Skeletal muscle tissue (tissue), 4 donors: ENCODE data around the gene CGB1. TPM values are rescaled to one million over a fixed set of nuclear protein-coding genes. Genes with fewer than 3 reads are reported as not detected.
"Not testable (repeated sequence)": the region's sequence is repeated elsewhere in the genome, so short reads cannot be mapped to it uniquely, and the experiment has no call there.

Experiments
- H3K27ac ChIP-seq: one replicate; pipeline ENCODE4 v1.7.0; 2013; ENCODE audit warnings: mild to moderate bottlenecking, low read depth, low read length, inconsistent platforms
- H3K27me3 ChIP-seq, 3 donors: one replicate each; pipeline ENCODE4 v1.7.0; 2013; ENCODE audit warnings: low read length in 3 of 3; ENCODE audit not compliant: control insufficient read depth in 3 of 3, insufficient read depth in 3 of 3
- H3K36me3 ChIP-seq, 3 donors: one replicate each; pipeline ENCODE4 v1.7.0; 2013; ENCODE audit warnings: low read length in 3 of 3; ENCODE audit not compliant: control insufficient read depth in 3 of 3, insufficient read depth in 3 of 3
- H3K4me1 ChIP-seq, 3 donors: one replicate each; pipeline ENCODE4 v1.7.0; 2013; ENCODE audit warnings: low read length in 3 of 3, mild to moderate bottlenecking in 3 of 3; ENCODE audit not compliant: control insufficient read depth in 3 of 3, insufficient read depth in 3 of 3
- H3K4me3 ChIP-seq, 3 donors: one replicate each; pipeline ENCODE4 v1.7.0; 2013; ENCODE audit warnings: low read length in 3 of 3
- H3K9ac ChIP-seq, 3 donors: one replicate each; pipeline ENCODE4 v1.7.0; 2013; ENCODE audit warnings: low read length in 3 of 3, mild to moderate bottlenecking in 3 of 3, moderate library complexity in 2 of 3, low read depth in 1 of 3
- H3K9me3 ChIP-seq, 3 donors: one replicate each; pipeline ENCODE4 v1.7.0; 2013; ENCODE audit warnings: low read length in 3 of 3; ENCODE audit not compliant: control insufficient read depth in 3 of 3
- total RNA-seq: library from RNA; depleted of rRNA; stranded (reverse); fragments of >200 nt; gene quantifications from one replicate; pipeline ENCODE4 v1.2.3, GENCODE V29; 2014
- donor health status: Osteomylitis.

CGB1 gene
- total RNA-seq, 1 donor from 2014 or later = not detected

DNA sequence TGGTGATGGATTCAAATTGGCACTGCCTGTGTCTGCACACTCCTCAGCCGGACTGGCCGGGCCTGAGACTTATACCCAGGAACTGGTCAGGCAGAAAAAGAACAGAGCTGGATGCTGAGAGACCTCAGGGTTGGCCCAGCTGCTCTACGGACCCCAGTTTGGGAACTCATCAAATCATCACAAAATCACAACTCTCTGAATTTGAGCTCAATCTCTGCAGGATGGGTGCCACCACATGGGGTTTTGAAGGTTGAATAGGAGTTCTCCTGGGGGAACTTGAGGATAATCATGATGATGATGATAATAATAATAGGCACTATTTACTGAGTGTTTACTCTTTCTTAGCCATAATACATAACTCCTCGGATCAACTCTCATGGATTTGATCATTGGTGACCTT, 6.0 kb upstream of the CGB1 start:
- H3K9ac ChIP-seq, H3K9me3 ChIP-seq, H3K4me1 ChIP-seq, H3K4me3 ChIP-seq, H3K36me3 ChIP-seq, H3K27ac ChIP-seq, H3K27me3 ChIP-seq: not testable (repeated sequence)

DNA sequence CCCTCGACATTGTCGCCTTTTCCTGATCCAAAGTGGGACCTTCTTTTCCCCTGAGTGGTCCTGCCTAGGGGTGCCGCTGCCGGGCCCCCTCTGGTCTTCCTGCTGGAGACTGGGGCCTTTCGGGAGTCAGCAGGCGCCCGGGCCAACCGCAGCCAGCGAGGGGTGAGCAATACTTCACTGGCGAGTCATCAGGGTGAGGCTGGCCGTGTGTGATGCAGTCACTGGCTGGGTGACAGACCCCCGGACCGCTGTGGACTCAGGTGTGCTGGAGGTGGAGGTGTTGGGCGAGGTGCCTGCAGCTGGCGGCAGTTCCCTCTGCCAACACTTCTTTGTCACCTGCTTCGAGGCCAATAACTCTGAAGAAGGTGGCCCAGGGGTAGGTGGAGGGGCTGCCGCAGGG, 5.5 kb upstream of the CGB1 start:
- no peaks in the 10 kb centered on the region for H3K9me3 ChIP-seq
- no peak overlapping the region for H3K27ac ChIP-seq
- no peak overlapping the region for H3K9ac ChIP-seq
- H3K4me3 ChIP-seq = no peak overlapping the region
- H3K4me1 ChIP-seq = no peaks in the 10 kb centered on the region
- no peaks in the 10 kb centered on the region for H3K36me3 ChIP-seq
- H3K27me3 ChIP-seq = no peaks in the 10 kb centered on the region

DNA sequence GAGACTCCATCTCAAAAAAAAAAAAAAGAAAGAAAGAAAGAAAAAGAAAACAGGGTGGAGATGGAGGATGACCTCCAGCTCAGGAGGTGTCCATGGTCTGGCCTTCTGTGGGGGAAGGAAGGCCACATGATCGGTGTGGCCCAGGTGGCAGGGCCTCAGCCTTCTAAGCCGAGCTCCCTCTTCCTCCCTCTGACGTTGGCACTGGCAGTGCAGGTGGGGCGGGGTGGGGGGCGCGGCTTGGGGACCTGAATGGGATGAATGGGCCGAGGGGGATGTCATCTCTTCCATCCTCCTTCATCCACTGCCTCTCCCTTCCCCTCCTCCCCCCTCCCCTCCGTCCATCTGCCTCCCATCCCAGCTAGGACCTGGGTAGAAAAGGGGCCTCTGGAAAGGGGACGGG, 3.0 kb upstream of the CGB1 start:
- H3K9ac ChIP-seq, H3K27ac ChIP-seq, H3K27me3 ChIP-seq, H3K4me1 ChIP-seq, H3K9me3 ChIP-seq, H3K4me3 ChIP-seq, H3K36me3 ChIP-seq: not testable (repeated sequence)

DNA sequence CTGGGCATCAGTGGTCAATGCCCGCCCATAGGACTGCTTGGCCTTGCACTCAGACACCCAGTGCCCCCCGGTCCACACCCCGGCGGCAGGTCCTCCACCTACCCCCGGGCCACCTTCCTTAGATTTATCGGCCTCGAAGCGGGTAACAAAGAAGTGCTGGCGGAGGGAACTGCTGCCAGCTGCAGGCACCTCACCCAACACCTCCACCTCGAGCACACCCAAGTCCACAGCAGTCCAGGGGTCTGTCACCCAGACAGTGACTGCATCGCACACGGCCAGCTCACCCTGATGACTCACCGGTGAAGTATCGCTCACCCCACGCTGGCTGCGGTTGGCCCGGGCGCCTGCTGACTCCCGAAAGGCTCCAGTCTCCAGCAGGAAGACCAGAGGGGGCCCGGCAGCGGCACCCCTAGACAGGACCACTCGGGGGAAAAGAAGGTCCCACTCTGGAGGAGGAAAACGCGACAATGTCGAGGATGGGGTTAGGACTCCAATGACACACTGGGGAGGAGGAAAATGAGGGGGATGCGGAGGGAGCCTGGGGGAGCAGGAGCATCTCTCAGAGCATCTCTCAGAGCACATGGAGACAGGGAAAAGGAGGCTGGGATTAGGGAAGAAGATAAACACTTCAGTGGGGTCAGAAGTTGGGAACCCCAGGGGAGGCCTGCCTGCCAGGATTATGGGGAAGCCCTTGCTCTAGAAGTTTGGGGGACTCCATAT, 2.0 kb upstream of the CGB1 start:
- H3K27me3 ChIP-seq, H3K36me3 ChIP-seq, H3K27ac ChIP-seq, H3K9me3 ChIP-seq, H3K9ac ChIP-seq, H3K4me1 ChIP-seq, H3K4me3 ChIP-seq: not testable (repeated sequence)

DNA sequence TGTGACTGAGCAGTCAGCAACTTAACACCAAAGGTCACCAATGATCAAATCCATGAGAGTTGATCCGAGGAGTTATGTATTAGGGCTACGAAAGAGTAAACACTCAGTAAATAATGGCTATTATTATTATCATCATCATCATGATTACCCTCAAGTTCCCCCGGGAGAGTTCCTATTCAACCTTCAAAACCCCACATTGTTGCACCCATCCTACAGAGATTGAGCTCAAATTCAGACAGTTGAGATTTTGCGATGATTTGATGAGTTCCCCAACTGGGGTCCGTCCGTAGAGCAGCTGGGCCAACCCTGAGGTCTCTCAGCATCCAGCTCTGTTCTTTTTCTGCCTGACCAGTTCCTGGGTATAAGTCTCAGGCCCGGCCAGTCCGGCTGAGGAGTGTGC, 1.4 kb upstream of the CGB1 start:
- not testable (repeated sequence) for H3K4me1 ChIP-seq, H3K36me3 ChIP-seq

DNA sequence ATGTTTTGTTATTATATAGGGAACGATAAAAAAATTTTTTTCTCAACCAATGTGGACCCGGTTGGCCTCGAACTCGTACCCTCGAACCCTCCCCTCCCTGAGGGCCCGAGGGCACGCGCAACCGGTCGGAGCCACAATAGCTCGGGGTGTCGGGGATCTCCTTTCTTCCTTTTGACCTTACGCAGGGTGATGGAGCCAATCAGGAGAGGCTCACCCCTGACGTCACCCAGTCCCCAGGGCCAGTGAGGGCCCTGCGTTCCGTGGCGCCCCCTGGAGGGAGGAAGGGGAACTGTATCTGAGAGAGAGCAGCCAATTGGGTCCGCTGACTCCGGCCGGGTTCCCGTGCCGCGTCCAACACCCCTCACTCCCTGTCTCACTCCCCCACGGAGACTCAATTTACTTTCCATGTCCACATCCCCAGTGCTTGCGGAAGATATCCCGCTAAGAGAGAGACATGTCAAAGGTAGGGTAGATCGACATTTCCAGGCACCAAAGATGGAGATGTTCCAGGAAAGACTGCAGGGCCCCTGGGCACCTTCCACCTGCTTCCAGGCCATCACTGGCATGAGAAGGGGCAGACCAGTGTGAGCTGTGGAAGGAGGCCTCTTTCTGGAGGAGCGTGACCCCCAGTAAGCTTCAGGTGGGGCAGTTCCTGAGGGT, 4.9 kb downstream of the CGB1 start, which contains the start of gene CGB2:
CGB2 (plus strand) TSS at position 249 of the 660 bp plus-strand sequence; CDS start at position 455, 206 bp downstream.
- H3K4me3 ChIP-seq, H3K4me1 ChIP-seq, H3K36me3 ChIP-seq, H3K9ac ChIP-seq, H3K9me3 ChIP-seq, H3K27ac ChIP-seq, H3K27me3 ChIP-seq: not testable (repeated sequence)

More for the DNA sequence above, 1.4 kb upstream of the CGB1 start:
- not testable (repeated sequence) for H3K4me3 ChIP-seq, H3K27me3 ChIP-seq, H3K9ac ChIP-seq, H3K27ac ChIP-seq, H3K9me3 ChIP-seq

DNA sequence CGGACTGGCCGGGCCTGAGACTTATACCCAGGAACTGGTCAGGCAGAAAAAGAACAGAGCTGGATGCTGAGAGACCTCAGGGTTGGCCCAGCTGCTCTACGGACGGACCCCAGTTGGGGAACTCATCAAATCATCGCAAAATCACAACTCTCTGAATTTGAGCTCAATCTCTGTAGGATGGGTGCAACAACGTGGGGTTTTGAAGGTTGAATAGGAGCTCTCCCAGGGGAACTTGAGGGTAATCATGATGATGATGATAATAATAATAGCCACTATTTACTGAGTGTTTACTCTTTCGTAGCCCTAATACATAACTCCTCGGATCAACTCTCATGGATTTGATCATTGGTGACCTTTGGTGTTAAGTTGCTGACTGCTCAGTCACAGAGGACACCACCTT, 6.4 kb downstream of the CGB1 start:
- H3K4me3 ChIP-seq, H3K27ac ChIP-seq, H3K4me1 ChIP-seq, H3K36me3 ChIP-seq, H3K9ac ChIP-seq, H3K27me3 ChIP-seq, H3K9me3 ChIP-seq: not testable (repeated sequence)

DNA sequence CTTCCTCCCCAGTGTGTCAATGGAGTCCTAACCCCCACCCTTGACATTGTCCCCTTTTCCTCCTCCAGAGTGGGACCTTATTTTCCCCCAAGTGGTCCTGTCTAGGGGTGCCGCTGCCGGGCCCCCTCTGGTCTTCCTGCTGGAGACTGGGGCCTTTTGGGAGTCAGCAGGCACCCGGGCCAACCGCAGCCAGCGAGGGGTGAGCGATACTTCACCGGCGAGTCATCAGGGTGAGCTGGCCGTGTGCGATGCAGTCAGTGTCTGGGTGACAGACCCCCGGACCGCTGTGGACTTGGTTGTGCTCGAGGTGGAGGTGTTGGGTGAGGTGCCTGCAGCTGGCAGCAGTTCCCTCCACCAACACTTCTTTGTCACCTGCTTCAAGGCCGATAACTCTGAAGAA, 6.9 kb downstream of the CGB1 start:
- H3K27ac ChIP-seq, H3K9ac ChIP-seq, H3K36me3 ChIP-seq, H3K27me3 ChIP-seq, H3K4me1 ChIP-seq, H3K9me3 ChIP-seq, H3K4me3 ChIP-seq: not testable (repeated sequence)

DNA sequence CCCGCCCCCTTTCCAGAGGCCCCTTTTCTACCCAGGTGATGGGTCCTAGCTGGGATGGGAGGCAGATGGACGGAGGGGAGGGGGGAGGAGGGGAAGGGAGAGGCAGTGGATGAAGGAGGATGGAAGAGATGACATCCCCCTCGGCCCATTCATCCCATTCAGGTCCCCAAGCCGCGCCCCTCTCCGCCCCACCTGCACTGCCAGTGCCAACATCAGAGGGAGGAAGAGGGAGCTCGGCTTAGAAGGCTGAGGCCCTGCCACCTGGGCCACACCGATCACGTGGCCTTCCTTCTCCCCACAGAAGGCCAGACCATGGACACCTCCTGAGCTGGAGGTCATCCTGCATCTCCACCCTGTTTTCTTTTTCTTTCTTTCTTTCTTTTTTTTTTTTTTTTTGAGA, 8.0 kb downstream of the CGB1 start:
- H3K36me3 ChIP-seq, H3K9ac ChIP-seq, H3K27ac ChIP-seq, H3K4me3 ChIP-seq, H3K9me3 ChIP-seq, H3K27me3 ChIP-seq, H3K4me1 ChIP-seq: not testable (repeated sequence)

DNA sequence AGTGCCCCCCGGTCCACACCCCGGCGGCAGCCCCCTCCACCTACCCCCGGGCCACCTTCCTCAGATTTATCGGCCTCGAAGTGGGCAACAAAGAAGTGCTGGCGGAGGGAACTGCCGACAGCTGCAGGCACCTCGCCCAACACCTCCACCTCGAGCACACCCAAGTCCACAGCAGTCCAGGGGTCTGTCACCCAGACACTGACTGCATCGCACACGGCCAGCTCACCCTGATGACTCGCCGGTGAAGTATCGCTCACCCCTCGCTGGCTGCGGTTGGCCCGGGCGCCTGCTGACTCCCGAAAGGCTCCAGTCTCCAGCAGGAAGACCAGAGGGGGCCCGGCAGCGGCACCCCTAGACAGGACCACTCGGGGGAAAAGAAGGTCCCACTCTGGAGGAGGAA, 11.1 kb downstream of the CGB1 start:
- not testable (repeated sequence) for H3K36me3 ChIP-seq, H3K4me3 ChIP-seq, H3K27me3 ChIP-seq, H3K9ac ChIP-seq, H3K9me3 ChIP-seq, H3K27ac ChIP-seq, H3K4me1 ChIP-seq
